AG04450 (cell line): ENCODE measurements around the gene ARHGAP15. TPM values are rescaled to one million over a fixed set of nuclear protein-coding genes. Genes with fewer than 3 reads are reported as not detected.

Experiments used
- CTCF ChIA-PET: fragments of 300-600, 350-600 bp; formaldehyde crosslinking; extraction: SDS; loops from one replicate; lab custom pipeline; 2022; ENCODE audit warnings: antibody characterized with exemption, inconsistent platforms; lab: Charles Lee
- POLR2A ChIA-PET: fragments of 350-600 bp; formaldehyde crosslinking; extraction: SDS; loops from one replicate; lab custom pipeline; 2021; ENCODE audit warnings: antibody characterized with exemption, inconsistent platforms; lab: Yijun Ruan, JAX
- DNase-seq: peaks from one replicate; pipeline ENCODE4 v3.0.0-alpha.2; 2011; ENCODE audit warnings: low read depth, low spot score
- H3K27ac ChIP-seq: one replicate; pipeline ENCODE4 v1.5.1; 2012; ENCODE audit warnings: low read depth, low read length, control low read depth
- H3K27me3 ChIP-seq: one replicate; pipeline ENCODE4 v1.6.0; 2012; ENCODE audit warnings: low read length; ENCODE audit not compliant: control insufficient read depth, insufficient read depth
- H3K4me3 ChIP-seq: 2 replicates; pipeline ENCODE4 v1.5.1; 2011; ENCODE audit warnings: mild to moderate bottlenecking, low read depth, low read length, control low read depth
- H3K9me3 ChIP-seq: 2 replicates; pipeline ENCODE4 v1.5.1; 2012; ENCODE audit warnings: low read length; ENCODE audit not compliant: control insufficient read depth, insufficient read depth
- CTCF ChIP-seq: IDR thresholded peaks from 2 replicates; pipeline ENCODE4 v1.5.1; 2011; ENCODE audit warnings: low read depth, low read length, control low read depth, inconsistent platforms
- polyA plus RNA-seq: library from polyadenylated mRNA; depleted of rRNA; stranded (reverse); fragments of >200 nt; gene quantifications from 2 replicates; pipeline ENCODE4 v1.2.3, GENCODE V29; 2011

Gene ARHGAP15
- polyA plus RNA-seq, 1 experiment = not detected

DNA sequence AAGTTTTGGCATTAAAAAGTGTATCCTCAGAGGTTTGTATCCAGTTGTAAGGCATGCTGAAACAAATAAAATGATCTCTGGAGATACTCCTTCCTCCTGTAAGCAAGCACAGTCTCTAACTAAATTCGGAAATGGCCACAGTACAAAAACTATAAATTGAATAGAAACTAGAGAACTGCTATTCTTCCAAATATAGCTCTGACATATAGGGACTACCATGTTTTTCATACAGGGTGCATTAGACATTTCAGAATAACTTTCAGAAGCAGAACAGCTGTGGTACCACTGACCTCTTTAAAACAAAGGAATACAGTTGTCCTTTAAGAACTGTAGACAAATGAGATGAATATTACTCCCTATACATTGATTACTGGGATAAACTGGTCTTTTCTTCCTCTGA is 568.5 kb downstream of the ARHGAP15 start:
- no peak overlapping the region for H3K27ac ChIP-seq
- no peaks in the 10 kb centered on the region for H3K27me3 ChIP-seq
- ChIA-PET POLR2A (no interaction called here), CTCF (no interaction called here)
- DNase-seq = no peak
- no peak overlapping the region for H3K4me3 ChIP-seq
- no peak for TF ChIP-seq CTCF
- H3K9me3 ChIP-seq = no peaks in the 10 kb centered on the region

GRCh38 chr2:143698352-143698751 is 569.1 kb downstream of the ARHGAP15 start:
- ChIA-PET CTCF (no interaction called here), POLR2A (no interaction called here)

DNA sequence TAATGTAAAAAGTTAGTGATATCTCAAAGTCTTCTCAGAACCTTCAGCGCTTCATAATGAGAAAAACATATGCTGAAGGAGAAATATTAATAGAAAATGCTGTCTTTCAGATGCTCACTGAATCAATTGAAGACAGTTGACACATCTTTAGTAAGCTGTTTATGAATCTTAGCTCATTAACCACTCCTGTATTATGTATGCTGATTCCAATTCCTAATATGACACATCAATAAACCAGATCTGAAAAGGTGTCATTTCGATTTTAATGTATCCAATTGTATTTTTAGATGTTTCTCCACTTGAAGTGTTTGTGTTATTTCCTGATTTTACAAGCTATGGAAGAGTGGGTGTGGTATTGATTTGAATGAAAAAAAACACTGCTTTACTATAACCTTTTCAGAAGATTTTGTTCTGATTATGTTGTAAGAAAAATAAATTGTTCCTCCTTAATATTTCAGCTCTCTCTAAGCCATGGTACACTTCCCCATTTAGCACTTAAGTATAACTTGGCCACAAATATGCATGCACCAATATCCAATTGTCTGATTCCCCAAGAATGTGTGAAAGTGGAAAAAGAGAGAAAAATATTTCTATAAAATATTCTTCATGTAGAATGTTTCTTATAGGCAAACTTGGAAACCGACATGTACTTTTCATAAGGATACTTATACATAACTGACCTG is 569.8 kb downstream of the ARHGAP15 start:
- POLR2A ChIA-PET = no interaction called here
- no peak for TF ChIP-seq CTCF

More at GRCh38 chr2:143698352-143698751, 569.1 kb downstream of the ARHGAP15 start:
- Histone ChIP-seq H3K4me3 (no peak overlapping the region), H3K27me3 (no peaks in the 10 kb centered on the region), H3K27ac (no peak overlapping the region), H3K9me3 (no peaks in the 10 kb centered on the region)
- DNase-seq = no peak
- no peak for TF ChIP-seq CTCF

DNA sequence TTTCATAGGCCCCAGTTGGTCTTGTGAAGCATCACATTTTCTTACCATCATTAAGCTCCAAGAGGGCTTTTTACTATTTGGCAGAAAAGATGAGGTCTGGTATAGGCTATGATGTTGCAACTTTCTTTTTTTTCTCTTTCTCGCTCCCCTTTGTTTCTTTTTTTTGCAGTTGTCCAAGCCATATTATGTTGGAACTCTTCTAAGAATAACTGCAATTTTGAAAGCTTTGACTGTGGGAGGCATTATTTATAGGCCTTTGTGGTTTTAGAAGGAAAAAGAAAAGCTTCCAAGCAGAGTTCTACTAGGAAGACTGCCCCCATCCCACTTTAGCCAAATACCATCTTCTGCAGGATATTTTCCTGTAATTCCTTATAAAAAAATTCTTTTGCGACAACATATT is 571.6 kb downstream of the ARHGAP15 start:
- Histone ChIP-seq H3K27me3 (no peaks in the 10 kb centered on the region), H3K4me3 (no peak overlapping the region), H3K9me3 (no peaks in the 10 kb centered on the region), H3K27ac (no peak overlapping the region)
- TF ChIP-seq CTCF = no peak
- ChIA-PET CTCF (no interaction called here), POLR2A (no interaction called here)
- no peak for DNase-seq

More for the DNA sequence above, 569.8 kb downstream of the ARHGAP15 start:
- no peak for DNase-seq
- CTCF ChIA-PET = no interaction called here
- Histone ChIP-seq H3K9me3 (no peaks in the 10 kb centered on the region), H3K4me3 (no peak overlapping the region), H3K27ac (no peak overlapping the region), H3K27me3 (no peaks in the 10 kb centered on the region)

DNA sequence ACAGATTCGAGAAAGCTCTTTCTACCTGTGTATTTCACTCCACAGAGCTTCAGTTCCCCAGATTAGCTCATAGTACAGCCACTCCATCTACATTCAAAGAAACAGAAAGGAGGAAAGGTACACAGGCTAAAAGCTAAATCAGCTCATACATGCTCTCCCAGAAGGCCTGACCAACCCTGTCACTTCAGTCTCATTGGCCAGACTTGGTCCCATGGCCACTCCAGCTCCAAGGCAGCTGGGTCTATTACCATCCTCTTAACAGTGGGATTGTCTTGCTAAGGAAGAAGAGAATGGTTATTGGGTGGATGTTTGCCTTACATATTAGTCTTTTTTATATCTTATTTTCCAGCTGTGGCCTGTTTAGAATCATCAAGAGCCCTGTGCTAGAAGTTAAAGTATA is 572.6 kb downstream of the ARHGAP15 start:
- H3K4me3 ChIP-seq = no peak overlapping the region
- TF ChIP-seq CTCF = no peak
- H3K27ac ChIP-seq = no peak overlapping the region
- no peaks in the 10 kb centered on the region for H3K27me3 ChIP-seq
- H3K9me3 ChIP-seq = no peaks in the 10 kb centered on the region
- no peak for DNase-seq
- CTCF ChIA-PET = no interaction called here
- POLR2A ChIA-PET = no interaction called here
